Fibroblast of gingiva (primary cell): ENCODE measurements around the gene KIAA1958.
"Not testable (repeated sequence)": the region's sequence is repeated elsewhere in the genome, so short reads cannot be mapped to it uniquely, and the experiment has no call there.

ENCODE experiments used
- DNase-seq: peaks from one replicate; pipeline ENCODE4 v3.0.0-alpha.2; 2011; ENCODE audit warnings: low read depth

KIAA1958 gene

DNA sequence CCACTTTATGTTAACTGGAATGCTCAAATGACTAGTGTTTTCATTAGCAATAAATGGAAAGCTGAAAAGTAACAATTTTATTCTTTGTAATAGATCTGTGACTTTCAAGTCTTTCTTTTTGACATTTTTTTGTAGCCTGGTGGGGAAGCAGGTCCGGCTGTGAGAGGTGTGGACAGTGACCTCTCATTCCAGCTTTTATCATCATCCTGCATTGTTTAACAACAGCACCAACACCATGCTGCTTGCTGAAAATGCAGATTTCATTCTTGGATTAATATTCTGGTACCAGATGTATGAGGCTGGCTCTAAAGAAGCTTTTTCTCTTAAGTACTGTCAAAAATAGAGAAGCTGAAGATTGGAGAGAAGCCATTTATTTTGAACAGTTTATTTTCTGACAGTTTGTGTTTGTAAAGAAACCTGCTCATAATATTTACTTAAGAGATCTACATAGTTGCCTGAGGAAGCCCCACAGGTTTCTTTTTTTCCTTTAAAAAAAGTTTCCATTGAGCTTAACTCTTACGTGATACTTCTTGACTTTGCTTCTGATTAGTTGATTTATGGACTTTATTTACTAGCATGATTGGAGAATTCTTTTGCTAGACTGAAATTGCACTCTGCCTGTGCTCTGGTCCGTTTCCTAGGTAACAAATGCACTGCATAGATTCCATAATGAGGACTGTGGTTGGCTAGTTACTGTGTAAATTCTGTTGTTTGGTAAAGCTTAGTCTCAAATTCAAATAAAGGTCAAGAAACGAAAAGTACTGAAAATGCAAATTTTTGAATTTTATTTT is 3.4 kb downstream of the KIAA1958 start:
- no peak for DNase-seq

DNA sequence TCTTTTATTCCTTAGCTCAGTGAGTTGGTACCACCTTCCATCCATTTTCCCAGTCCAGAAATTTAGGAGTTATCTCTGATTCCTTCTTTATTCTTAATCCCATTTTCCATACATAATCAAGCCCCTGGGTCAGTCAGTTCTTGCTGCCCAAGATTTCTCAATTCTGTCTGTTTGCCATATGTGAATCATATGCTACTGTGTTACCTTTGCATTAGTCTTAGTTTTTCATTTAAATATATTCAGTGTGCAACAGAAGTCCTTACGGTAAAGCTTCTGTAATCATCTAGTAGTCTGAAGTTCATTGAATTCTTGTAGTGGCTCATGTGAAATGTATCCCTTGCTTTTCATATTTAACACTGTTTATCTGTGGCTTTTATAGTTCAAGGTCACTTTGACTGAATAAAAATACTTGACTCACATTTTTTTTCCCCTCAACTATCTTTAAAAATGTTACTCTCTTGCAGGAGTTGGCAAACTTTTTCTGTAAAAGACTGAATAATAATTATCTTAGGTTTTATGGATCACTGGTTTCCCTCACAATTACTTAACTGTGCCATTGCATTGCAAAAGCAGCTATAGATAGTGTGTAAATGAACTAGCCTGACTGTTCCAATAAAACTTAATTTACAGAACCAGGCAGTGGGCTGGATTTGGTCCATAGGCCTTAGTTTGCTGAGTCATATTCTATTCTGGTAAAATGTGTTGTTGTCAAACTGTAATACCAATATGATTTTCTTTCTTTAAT is 6.9 kb downstream of the KIAA1958 start:
- peak; percentile 92 for DNase-seq

DNA sequence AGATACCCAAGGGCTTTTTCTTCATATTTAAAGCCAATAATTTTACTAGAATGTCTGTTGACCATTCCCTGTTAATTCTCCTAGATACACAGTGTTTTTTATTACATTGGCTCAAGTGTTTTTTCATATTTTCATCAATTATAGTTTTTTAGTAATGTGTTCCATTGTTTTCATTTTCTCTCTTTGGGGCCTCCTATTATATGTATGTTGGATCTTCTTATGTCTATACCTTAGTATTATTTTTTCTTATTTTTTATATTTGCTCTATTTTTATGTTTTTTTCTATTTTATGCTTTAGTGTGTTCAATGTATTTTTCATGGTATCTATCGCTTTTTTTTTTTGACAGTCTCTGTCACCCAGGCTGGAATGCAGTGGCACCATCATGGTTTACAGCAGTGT is 7.5 kb downstream of the KIAA1958 start:
- no peak for DNase-seq

DNA sequence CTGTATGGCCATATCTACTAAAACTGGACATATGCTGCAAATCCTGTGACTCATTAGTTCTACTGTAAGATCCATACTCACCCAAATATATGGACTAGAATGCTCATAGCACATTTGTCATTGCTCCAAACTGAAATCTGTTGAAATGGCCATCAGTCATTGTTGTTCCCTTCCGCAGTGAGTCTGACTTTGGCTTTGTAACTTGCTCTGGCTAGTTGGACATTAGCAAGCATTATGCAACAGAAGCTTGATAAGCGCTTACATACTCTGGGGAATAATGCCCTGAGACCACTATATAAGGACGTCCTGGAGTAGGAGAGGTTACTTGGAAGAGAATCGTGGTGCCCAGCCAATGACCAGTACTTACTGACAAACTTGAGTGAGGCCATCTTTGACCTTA is 9.0 kb downstream of the KIAA1958 start:
- no peak for DNase-seq

DNA sequence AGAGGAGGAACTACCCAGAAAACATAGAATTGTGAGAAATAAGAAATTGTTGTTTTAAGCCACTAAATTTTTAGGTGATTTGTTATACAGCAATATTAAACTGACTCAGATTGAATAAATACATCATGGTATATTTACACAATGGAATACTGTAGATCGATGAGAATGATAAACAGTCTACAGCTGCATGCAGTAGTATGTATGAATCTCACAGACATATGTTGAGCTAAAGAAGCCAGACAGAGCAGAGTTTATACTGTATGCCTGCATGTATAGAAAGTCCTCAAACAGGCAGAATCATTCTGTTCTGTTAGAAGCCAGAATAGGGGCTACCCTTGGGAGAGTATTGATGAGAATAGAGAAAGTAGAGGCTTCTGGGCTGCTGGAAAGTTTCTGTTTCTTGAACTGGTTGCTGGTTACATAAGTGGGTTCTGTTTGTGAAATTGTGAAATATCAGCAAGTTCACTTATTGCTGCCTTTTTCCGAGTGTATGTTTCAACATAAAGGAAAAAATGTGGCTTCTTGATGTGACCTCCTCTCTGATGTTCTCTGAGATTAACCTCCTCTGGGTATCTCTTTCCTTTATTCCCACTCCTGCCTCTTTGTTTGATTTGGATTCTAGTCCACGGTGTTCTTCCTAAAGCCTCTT is 9.6 kb downstream of the KIAA1958 start:
- peak; percentile 5 for DNase-seq

DNA sequence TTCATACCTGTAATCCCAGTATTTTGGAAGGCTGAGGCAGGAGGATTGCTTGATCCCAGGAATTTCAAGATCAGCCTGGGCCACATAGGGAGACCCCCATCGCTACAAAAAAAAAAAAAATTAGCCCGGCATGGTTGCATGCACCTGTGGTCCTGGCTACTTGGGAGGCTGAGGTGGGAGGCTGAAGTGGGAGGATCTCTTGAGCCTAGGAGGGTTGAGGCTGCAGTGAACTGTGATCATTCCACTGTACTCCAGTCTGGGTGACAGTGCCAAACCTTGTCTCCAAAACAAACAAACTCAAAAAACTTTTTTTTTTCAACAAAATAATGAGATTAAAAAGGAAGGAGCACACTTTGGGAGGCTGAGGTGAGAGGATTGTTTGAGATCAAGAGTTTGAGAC is 14.2 kb downstream of the KIAA1958 start:
- DNase-seq = no peak

DNA sequence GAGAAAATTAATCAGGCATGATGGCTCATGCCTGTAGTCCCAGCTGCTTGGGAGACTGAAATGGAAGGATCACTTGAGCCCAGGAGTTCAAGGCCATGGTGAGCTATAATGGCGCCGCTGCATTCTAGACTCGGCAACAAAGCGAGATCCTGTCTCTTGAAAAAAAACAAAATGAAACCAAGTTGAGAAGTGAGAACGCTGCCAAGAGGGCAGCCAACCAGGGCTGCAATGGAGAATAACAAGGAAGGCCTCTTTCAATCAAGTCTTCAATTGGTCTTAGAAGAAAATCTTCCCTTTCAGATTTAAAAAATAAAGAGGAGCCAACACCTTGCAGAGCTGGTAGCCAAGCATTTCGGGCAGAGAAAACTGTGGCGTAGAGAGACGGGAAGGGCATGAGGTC is 14.7 kb downstream of the KIAA1958 start:
- no peak for DNase-seq

DNA sequence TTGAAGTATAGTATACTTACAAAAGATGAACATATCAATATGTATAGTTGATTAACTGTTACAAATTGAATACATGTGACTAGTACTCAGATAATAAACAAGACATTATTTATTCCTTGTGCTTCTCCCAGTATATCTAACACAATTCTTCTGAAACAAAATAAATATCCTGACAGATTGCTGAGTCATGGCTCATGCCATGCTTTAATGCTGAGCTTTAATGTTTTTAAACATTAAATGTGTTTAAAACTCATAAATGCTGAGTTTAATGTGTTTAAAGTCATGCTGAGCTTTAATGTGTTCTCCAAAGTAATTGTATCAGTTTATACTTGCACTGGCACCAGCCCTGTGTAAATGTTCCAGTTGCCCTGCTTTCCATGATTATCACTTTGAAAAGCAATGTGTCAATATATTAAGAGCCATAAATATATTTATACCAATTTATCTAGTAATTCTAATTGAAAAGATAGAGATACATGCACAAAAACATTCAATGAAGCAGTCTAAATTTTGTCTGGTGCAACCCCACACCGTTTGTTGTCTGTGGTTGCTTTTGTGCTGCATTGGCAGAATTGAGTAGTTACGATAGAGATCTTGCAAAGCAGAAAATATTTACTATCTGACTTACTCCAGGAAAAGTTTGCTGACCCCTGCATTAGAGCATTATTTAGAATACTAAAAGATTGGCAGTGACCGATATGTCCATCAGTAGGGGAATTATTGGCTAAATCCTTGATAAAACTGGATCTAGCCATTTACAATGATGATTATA is 15.7 kb downstream of the KIAA1958 start:
- no peak for DNase-seq

DNA sequence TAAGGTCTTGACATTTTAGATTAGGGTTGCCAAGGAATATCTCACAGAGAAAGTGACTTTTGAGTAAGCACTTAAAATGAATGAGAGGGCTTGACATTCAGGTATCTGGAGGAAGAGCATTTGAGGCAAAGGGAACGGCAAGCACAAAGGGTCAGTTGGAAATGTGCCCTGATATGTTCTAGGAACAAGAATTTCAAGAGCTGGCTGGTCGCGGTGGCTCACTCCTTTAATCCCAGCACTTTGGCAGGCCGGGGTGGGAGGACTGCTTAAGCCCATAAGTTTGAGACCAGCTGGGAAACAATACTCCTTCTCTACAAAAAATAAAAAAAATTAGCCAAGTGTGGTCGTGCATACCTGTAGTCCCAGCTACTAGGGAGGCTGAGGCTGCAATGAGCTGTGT is 16.5 kb downstream of the KIAA1958 start:
- DNase-seq = no peak

DNA sequence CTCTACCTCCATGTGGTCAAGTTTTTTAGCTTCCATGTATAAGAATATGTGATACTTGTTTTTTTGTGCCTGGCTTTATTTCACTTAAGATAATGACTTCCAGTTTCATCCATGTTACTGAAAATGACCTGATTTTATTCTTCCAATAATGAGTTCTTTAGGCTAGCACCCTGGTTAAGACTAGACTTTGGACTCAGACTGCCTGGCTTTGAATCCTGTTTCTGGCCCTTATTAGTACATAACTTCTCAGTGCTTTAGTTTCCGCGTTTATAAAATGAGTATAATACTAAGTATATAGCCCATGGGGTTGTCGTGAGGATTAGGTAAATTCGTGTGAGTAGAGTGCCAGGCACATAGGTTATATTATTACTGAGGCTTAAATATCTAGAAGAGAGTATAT is 18.5 kb downstream of the KIAA1958 start:
- no peak for DNase-seq

DNA sequence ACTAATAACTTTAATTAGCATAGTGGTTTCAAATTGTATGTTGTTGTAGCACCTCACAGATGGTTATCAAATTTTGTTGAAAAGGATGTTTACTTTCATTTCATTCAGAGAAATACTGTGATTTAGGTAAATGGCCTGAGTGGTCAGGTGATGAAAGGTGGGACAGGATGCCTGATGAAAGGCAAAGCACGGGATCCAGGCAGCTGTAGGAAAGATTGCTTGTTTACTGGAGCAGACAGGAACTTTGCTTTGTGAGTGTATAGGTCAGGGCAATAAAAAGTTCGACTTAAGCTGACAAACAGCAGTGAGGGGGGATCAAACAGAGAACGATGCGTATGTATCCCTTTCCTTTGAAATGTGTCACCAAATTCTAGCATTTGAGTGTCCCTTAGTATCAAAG is 19.0 kb downstream of the KIAA1958 start:
- no peak for DNase-seq

DNA sequence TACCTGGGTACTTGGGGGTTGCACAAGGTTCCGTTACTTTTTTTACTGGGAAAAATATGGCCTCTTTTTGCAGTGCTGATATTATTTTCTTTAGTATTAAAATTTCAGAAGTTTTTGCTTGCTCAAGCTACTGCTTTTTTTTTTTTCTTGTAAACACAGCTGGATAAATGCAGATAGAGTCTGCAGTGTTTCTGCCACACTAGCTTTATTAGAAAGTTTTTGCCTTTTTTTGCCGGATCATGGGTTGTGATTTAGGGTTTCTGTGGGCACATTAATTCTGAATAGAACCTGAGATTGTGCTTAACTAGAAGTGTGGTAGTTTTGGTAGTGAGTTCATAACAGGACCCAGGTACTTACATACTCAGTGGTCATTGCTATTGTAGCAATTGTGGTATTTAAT is 19.9 kb downstream of the KIAA1958 start:
- DNase-seq = no peak

DNA sequence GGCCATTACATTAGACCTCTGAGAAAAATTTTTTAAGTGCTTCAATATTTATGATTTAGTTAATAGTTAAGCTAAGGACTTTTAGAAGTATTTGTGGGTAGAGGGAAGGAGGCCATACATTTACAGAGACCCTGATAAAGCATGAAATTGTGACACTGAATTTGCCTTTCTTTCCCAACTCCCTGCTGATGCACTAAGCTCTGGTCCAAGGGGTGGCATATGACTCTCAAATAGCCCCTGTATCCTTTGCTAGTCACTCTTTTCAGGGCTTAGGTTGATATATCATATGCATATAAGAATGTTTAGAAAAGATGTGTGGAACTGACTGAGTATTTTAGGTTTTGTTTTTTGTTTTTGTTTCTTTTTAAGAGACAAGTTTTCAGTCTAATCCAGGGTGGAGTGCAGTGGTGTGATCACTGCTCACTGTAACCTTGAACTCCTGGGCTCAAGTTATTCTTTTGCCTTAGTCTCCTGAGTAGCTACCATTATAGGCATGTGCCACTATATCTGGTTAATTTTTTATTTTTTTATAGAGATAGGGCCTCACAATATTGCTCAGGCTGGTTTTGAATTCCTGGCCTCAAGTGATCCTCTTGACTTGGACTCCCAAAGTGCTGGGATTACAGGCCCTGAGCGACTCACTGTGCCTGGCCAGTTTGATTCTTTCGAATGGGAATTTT is 20.5 kb downstream of the KIAA1958 start:
- DNase-seq = no peak

DNA sequence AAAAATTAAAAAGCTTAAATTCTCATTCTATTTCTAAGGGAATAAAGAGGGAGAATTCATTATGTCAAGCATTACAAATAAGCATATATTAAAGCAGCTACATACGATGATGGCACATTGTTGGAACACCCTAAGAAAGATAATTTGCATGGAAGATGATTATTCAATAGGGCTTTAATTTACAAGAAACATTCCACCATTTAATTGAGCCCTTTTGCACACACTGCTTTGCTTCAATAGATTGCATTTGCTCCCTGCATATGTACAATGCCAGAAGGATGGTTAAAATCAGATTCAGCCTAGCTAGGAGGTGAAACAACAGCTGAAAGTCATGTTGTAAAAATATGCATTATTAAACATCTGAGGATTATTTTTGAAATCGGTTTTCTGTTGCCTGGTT is 21.8 kb downstream of the KIAA1958 start:
- DNase-seq = no peak

DNA sequence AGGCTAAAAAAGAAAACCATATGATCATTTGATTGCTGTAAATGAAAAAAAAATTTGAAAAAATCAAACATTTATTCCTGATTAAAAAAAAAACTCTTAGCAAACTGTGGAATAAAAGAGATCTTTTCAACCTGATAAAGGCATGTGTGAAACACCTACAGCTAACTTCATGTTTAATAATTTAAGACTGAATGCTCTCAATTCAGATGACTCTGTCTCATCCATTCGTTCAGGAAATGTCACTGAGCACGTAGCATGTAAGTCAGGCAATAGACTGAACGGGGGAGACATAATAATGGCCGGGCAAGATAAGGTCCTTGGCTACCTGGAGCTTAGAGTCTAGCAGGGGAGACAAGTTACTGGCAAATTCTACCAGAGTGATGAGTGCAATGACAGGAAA is 25.8 kb downstream of the KIAA1958 start:
- not testable (repeated sequence) for DNase-seq

DNA sequence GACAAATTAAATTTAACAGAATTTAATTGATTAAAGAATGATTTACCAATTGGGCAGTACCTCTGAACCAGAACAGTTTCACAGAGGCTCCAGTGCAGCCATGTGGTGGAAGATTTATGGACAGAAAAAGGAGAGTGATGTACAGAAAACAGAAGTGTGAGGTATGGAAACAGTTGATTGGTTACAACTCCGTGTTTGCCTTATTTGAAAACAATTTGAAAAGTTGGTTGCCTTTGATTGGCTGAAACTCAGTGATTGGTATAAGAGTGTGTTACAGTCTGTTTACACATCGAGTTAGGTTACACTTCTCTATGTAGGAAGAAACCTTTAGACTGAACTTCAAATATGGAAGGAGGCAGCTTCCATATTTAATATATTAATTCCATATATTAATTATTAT is 30.1 kb downstream of the KIAA1958 start:
- no peak for DNase-seq

DNA sequence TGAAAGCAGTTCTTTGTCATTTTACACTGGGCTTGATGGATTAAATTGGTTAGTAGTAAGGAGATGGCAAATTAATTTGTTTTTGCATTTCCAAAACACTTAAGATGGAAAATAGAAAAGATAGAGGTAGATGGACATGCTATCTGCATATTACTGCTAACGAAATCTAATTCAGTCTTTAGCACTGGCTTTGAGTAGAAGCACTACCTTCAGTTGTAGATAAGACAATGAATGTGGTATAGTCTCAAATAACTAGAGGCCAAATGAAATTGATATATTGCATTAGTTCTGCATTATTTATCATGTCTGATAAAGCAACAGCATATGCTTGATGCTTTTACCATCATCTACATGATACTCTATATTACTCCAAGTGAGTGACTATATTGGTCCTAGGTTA is 33.4 kb downstream of the KIAA1958 start:
- no peak for DNase-seq

DNA sequence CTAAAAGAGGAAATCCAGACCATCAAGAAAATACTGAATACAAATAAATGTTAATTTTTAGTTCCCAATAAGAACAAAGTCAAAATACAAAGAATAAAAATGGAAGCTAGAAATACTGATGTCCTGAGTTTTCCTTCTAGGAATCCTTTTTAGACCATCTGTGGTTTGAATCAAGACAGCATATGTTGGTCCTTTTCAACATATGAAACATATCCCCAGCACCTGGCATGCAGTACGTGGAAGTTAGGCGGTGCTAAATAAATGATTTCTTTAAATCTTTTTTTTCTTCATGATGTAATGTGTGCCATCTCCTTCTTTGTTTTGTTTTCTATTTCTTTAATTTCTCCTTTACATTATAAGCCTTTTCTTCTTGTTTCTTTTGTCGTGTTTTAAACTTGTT is 34.0 kb downstream of the KIAA1958 start:
- no peak for DNase-seq

DNA sequence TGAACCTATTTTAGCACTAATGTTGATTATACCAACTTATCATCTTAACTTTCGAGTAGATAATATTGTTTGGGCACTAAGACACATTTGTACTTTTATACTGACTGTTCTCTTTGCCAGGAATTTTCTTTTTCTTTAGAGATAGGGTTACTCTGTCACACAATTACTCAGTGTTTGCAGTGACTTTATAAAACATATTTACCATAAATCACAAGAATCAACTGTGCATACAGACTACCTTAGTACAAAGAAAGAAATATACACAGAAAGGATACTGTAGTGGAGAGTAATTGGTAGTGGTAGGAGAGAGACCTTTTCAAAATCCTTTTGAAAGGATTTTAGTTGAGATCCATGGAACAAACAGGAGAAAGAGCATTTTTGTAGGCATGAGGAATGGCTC is 40.3 kb downstream of the KIAA1958 start:
- DNase-seq = no peak

DNA sequence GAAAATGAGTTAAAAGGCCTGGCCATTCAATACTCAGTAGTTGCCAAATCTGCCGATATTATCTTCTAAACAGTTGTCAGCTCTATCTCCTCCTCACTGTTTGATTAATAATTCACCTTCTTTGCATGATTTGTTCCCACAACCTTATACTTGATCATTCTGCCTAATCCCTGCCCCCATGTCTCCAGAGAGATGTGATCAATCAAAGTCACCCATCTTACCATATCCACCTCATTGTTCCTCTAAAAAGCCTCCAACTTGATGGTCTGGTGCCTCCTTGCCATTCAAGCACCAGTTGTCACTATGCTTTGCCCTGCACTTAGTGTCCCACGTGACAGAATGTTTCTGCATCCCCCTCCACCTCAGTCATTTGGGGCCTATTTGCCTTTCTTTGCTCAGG is 41.3 kb downstream of the KIAA1958 start:
- DNase-seq = no peak

DNA sequence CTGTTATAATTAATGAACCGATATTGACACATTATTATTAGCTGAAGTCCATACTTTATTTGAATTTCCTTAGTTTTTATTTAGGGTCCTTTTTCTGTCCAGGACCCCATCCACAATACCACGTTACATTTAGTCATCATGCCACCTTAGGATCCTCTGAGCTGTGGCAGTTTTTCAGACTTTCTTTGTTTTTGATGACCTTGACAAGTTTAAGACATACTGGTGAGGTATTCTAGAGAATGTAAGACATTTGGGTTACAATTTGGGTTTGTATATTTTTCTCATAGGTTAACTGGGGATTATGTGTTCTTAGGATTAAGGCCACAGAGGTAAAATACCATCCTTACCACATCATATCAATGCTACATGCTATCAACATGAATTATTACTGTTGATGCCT is 42.7 kb downstream of the KIAA1958 start:
- DNase-seq = no peak

DNA sequence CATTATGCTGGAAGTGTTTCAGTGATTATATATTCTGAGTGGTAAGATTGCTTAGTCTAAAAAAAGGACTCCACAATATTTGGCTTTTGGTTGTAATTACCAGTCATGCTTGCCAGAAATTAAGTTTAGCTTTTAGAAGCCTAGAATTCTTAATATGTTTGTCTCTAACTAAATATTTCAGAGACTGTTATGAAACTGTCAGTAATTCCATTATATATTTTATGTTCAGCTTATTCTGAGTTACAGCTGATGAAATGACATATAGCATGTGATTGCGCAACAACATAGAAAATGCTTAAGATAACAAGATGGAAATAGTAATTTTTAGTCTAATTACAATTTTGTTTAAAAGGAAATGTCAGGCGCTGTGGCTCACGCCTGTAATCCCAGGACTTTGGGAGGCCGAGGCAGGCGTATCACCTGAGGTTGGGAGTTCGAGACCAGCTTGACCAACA is 44.2 kb downstream of the KIAA1958 start:
- no peak for DNase-seq
